NCI-H2081 (cell line): ENCODE results near the gene PHACTR4.
A peak's percentile ranks its signal among the peaks of the same experiment; 100 is the strongest.
"Not testable (repeated sequence)": the region's sequence is repeated elsewhere in the genome, so short reads cannot be mapped to it uniquely, and the experiment has no call there.

Source experiments
- DNase-seq, 2 experiments: peaks; one replicate each; lab custom pipeline; 2025; lab: John Stamatoyannopoulos, UW

PHACTR4 gene

GRCh38 chr1:28525002-28525642 lies 155.6 kb downstream of the PHACTR4 start:
- DNase-seq = not testable (repeated sequence)

GRCh38 chr1:28526886-28527285 lies 157.3 kb downstream of the PHACTR4 start:
- no peak for DNase-seq

- no peak for DNase-seq
These were observed 160.9 kb downstream of the PHACTR4 start for GRCh38 chr1:28530456-28530855.

GRCh38 chr1:28534671-28535070 lies 165.1 kb downstream of the PHACTR4 start:
- DNase-seq = no peak

- no peak for DNase-seq
These were observed 165.6 kb downstream of the PHACTR4 start for GRCh38 chr1:28535180-28535579.

GRCh38 chr1:28537457-28538199 lies 168.1 kb downstream of the PHACTR4 start:
- DNase-seq = no peak

- DNase-seq = no peak
These were observed 168.7 kb downstream of the PHACTR4 start for GRCh38 chr1:28538286-28538685.

GRCh38 chr1:28540651-28541050 lies 171.1 kb downstream of the PHACTR4 start:
- no peak for DNase-seq

- not testable (repeated sequence) for DNase-seq
These were observed 172.0 kb downstream of the PHACTR4 start for GRCh38 chr1:28541414-28542015.

GRCh38 chr1:28545246-28545628 lies 175.7 kb downstream of the PHACTR4 start:
- DNase-seq = no peak

- peak; percentile 27 to 69 for DNase-seq
These were observed 178.8 kb downstream of the PHACTR4 start for GRCh38 chr1:28548318-28548717.
